Embryonic facial prominence (tissue), 1 donor: ENCODE measurements around the gene SMAD6.
A peak's percentile ranks its signal among the peaks of the same experiment; 100 is the strongest.

Experiments
- DNase-seq: peaks from one replicate; pipeline ENCODE4 v3.0.0-alpha.2; 2016; ENCODE audit errors: extremely low spot score

SMAD6 gene

DNA sequence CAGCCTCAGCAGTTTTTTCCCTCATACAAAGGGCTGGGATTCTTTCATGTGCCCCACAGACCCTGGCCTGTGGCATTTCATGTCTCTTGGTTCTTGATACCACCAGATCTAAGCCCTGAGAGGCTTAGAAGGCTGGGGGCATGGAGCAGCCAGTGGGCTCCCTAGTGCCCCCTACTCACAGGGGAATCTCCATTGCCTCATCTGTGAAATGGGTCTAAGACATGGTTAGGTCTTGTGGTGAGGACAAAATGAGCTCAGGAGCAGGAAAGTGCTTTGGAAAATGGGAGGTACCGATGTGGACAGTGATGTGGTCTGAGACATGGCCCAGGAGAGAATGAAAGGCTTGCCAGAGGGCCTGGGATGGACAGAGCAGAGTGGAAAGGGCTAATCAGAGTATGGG, 94.3 kb downstream of the SMAD6 start:
- DNase-seq, result no peak

DNA sequence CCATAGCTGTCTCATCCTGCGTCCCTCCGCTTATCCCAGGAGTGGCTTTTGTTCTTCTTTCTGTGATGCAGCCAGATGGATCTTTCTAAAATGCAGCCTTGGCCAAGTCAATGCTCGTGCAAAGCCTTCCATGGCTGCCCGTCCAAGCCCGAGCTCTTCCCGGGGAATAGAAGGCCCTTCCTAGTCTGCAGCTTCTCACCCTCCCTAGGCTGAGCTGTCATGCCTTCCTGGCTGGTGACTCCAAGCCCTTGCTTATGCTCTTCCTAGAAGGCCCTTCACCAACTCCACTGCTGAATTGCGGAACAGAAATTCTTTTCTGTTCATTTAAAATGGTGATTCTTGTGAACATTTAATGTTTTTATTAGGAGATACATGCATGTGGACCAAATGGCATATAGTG, 95.9 kb downstream of the SMAD6 start:
- DNase-seq, result no peak

DNA sequence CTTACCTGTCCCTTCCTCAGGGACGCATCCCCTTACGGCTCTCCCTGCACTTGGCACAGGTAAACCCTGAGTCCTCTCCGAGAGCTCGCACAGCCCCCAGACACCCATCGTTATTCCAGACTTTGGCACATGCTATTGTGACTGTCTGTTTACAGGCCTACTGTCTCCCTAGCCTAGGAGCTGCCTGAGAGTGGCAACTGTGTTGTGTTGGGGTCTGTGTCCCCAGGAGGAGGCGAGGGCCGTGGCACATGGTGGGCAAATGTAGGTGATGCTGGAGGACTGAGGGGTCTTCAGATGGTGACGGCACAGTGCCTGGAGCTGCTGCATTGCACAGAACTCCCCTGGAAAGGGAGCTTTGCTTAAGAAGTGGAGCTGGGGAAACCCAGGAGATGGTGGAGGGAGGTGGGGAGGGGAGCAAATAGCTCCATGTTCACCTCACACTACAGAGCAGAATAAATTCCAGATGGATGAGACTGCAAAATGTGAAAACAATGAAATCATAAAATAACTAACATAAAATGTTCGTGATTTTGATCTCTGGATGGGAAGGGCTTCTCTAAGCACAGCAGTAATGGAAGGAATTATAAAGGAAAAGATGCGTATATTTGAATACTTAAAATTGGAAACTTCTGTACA, 96.5 kb downstream of the SMAD6 start:
- DNase-seq, result no peak

DNA sequence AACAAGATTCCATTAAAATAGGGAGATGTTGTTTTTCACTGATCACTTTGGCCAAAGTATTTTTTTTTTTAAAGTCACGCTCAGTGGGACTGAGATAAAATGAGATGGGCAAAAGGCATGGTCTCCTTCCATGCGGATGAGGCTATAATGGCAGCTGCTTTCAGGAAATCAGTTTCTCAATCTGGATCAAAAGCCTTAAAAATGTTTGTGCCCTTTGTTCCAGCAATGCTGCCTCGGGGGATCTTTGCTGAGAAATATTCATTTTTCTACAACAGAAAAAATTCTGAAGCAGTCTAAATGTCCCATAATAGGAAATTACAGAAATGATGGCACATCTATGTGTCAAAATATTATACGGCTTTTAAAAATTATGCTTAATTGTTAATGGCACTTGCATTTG, 97.2 kb downstream of the SMAD6 start:
- DNase-seq, result no peak

DNA sequence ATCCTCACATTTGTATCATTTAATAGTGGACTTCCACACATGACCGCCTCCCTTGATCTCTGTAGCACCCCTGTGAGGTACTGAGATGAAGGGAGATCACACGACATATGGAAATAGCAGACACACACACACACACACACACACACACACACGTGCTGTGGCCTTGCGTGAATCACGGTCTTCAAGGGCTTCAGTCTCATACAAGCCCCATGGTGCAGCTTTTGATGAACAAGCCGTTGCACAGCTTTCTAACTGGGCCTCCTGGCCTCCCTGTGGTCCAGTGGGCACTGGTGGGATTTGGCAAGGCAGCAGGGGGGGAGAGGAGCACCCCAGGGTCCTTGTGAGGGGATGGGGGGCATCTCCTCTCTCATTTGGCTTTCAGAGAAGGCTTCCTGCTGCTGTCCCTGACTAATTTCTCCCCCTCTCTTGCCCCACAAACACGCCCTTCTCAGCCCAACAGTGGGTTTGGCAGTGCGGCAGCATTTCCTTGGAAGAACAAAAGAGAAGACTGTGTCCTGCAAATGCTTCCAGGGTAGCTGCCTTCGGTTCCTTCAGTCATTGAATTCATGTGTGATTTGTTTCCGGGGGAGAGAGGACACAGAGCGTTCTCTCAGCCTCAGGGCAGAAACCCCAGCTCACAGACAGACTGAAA, 98.7 kb downstream of the SMAD6 start:
- DNase-seq, result no peak

DNA sequence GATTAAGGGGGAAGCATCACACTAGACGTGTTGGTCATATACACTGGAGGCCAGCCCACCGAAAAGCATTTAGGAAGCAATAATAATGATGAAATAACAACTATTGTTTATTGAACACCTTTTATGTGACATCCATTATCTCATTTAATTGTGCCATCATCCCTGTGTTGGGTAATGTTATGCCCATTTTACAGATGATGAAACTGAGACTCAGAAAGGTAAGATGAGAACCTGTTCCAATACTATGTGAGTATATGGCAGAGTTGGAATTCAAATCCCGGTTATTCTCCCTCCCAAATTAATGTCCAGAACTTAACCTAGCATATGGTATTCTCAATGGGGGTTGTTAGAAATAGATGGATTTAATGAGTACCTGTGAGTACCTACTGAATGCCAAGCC, 99.2 kb downstream of the SMAD6 start:
- no peak for DNase-seq

DNA sequence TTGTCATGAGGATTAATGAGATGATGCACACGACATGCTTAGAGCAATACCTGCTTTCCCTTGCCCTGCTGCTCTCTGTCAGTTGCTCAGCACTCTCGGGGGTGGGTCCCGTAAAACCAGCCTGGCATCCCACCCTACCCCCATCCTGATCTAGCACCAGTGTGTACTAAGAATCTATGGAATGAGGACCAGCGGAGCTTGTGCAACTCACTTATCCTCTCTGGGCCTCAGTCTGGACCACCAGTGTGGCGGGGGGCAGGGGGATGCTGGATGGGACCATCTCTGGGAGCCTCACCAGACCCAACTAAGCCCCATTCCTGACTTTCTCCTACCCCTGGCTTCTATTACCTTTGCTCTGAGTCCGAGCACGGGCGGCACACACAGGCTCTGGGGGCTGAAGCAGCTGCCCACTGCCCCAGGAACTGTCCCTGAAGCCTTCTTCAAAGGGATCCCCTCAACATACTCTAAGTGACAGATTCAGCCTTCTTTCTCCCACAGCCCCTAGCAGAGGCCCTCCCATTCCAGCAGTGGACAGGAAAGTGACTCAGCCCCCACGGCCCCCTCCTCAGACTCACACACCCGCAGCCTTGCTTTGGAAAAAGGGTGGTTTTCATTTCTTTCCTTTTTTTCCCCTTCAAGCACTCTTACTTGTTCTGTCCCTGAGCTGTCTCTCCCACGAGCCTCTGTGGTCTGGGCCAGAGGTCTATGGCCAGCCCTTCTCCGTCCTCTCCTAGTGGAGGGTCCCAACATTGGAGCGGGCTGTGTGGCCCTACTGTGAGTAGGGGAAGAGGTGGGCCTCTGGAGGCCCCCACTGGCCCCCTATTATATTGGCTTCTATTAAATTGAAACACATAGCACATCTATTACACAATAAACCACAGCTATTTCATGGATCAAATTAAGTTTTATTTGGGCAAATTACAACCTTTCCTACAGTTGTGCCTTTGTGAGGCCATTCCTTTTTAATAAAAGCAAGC, 100.3 kb downstream of the SMAD6 start:
- DNase-seq, result peak; percentile 74

DNA sequence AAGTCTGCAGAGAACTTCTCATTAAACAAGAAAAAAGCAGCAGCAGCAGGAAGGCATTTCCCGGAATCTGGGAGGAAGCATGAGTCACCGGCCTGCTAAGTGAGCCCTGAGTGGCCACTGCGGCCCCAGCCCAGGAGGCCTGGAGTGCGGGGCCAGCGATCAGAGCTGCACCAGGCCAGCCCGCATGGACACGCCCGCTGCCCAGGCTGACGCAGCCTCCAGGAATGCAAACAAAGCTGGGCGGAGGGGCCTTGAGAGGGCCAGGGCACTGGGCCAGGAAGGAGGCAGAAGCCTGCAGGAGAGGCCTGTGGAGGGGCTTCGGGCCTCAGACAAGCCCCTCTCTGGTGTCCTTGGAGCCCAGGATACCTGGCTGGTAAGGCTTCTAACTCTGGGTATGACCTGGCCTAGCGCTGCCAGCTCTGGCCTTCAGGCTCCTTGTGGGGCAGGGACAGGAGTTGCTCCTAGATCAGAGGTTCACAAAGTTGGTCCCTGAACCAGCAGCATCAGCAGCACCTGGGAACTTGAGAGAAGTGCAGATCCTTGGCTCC, 101.2 kb downstream of the SMAD6 start:
- peak; percentile 71 for DNase-seq

DNA sequence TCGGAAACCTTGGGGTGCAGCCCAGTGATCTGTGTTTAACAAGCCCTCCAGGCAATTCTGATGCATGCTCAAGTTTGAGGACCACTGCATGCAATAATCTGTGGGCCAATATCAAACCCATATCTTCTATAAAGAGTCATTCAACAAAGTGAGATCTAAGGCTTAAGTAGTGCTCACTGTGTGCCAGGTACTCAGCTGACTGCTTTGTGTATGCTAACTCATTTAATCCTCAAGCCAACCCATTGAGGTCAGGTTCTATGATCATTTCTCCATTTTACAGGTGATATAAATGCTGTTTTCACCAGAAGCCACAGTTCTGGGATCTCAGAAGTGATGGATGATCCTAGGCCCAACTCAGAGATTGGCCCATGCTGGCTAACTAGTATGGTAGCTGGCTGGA, 101.7 kb downstream of the SMAD6 start:
- no peak for DNase-seq

DNA sequence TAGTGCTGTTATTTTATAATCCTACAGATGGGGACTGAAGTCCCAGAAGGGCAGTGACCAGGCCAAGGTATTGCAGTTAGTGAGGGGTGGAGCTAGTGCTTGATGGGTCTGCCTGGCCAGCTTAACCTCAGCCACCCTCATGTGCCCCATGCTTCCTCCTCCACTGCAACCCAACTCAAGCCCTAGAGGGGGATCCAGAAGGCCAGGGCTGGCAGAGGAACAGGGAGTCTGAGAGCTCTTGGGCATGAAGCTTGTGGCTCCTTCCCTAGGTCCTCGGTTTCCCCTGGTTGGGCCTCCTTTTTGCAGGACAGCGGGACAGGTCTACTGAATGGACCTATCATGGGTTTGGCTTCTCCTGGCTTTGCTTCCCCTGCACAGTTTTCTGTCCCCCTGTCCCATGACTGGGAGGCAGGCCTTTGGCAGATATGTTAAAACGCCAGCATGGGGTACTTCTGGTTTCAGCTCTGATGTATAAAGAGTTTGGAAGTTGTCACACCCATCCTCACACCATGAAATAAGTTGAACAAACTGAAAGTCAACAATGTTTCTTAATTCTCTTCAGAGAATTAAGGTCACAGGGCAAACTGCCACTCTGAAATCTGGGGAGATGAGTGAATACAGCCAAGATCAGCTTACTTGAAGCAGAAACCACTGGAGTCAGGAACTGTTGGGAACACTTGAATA, 103.3 kb downstream of the SMAD6 start:
- DNase-seq, result no peak

DNA sequence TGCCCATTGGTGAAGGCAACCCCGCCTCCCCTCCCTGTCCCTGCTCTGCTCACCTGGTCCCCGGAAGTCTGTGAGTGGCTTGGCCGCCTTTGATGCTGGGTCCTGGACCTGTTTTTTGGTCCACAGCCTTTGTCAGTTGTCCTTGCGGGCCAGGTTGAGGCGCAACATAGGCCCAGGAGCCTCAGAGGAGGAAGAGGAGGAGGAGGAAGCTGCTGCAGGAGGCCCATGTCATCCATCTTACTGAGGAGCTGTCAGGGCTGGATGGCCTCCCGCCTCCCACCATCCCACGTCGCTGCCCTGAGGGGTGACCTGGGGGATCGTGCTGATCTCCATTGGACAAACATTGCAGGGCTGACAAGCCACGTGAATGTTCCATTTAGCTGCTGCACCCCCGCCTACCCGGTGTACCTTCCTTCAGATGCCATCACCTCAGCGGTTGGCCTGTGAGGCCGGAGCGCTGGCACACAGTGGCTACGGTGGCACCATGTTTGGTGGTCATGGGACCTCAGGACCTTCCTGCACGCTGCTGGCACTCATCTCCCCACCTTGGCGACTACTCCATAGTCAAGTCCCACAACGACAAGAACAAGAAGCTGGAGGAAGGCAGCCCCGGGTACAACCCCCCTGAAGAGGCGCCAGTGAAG, 106.3 kb downstream of the SMAD6 start:
- no peak for DNase-seq

DNA sequence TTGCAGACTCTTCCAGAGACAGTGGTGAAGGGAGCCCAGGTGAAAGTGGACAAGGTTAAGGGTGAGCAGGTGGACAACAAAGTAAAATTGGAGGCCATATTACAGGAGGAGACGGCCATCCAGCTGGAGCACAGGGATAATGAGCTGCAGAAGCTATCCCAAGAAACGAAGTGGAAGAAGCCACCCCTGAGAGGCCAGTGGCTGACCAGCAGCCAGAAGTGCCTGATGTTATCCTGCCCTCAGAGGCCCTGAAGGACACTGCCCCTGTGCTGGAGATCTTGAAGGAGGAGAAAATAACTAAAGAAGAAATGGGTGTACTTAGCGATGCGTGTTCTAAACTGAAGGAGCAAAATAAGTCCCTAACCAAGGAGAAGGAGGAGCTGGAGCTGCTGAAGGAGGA, 107.6 kb downstream of the SMAD6 start:
- no peak for DNase-seq

DNA sequence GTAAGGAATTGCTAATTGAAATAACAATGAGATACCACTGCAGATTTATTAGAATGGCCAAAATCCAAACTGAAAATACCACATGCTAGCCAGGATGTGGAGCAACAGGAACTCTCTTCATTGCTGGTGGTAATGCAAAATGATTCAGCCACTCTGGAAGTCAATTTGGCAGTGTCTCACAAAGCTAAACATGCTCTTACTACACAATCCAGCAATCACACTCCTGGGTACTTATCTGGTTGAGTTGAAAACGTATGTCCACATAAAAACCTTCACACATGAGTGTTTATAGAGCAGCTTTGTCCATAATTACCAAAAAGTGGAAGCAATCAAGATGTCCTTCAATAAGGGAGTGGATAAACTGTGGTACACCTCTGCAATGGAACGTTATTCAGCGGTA, 113.3 kb downstream of the SMAD6 start:
- DNase-seq, result no peak

DNA sequence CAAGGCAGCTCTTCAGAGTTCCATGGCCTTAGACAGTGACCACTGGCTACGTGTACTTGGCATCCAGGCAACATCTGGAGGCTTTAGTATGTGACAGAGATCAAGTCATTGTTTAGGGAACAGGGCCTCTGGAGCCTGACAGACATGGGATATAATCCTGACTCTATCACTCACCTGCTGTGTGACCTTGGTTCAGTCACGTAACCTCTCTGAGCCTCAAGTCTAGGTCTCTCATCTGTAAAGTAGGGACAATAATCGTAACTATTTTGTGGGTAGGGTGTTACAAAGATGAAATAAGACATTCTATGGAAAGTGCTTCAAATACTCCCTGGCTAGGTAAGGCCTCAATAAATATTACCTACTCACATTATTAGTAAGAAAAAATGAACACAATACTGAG, 114.2 kb downstream of the SMAD6 start:
- no peak for DNase-seq

DNA sequence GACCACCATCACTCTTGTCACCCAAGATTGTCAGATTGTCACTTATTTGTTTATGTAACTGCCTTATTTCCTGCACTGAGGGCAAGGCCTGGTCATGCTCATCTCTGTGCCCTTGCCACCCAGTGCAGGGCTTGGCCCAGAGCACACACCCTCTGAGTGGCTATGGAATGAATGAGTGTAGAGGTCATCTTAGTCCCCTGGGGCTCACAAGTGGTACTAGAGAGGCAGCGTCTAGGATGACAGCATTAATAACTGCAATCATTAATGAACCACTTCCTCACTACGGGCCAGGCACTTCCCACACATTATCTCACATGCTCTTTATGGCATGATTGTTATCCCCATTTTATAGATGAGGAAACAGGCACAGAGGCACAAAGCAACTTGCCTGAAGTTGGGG, 117.0 kb downstream of the SMAD6 start:
- DNase-seq, result no peak

DNA sequence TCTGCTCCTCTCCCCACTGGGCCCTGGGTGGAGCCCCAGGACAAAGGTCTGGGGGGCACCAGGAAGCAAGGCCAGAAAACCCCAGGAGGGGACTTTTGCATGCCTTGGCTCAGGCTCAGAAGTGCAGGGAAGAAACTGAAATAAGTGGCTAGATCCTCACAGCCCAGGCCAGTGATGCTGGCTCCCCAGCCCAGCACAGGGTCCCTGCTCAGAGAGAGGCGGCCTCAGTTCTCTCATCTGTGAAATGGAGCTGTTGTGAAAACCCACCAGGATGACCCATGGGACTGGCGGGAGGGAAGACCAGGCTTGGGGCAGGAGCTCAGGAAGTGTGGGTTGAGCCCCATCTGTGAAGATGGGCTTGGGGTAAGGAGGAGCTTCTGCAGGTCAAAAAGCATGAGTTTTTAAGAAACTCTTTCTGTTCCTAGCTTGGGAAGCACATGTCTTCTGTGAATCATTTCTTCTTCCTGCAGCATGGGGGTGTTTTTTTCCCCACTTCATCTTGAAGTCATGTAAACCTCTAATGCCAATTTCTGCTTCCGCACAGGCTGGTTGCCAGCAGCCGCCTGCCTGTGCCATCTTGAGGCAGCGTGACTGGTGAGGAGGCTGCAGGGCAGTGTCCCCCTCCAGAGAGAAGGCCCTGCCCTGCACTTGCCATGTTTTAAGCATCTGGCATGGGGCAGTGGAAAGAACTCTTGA, 118.6 kb downstream of the SMAD6 start:
- DNase-seq, result peak; percentile 46

DNA sequence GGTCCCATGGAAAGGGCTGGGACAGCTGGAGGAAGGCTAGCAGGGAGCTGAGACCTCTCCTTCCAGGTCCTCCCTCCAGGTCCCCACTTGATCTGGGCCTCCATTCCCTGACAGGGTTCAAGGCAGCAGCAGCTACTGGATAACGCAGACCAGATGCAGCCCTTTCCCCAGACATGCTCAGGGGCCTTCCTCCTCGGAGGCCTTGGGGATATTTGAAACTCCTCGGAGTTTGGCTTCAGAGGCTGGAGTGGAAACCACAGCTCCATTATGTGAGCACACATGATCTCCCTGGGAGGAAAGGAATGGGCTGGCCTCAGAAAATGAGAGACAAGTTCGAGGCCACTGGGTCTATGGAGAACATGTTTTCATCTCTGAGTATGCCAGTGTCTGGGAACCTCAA, 119.3 kb downstream of the SMAD6 start:
- DNase-seq, result no peak

DNA sequence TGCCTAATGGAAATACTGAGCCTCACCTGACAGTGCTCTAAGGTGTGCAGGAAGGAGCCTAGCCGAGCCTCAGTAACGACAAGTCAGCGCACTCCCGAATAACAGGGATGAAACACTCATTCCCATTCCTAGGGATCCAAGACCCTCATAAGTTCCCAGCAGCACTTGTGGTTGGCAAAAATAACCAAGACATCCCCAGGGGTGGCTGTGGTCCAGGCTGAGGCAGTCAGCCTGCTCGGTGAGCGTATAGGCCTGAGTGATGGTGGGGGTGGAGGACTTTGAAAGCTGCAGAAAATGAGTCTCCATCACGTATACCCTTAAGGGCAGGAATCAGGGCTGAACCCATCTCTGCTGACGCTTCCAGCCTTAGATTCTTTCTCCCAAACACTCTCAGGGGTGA, 120.1 kb downstream of the SMAD6 start:
- DNase-seq, result no peak

DNA sequence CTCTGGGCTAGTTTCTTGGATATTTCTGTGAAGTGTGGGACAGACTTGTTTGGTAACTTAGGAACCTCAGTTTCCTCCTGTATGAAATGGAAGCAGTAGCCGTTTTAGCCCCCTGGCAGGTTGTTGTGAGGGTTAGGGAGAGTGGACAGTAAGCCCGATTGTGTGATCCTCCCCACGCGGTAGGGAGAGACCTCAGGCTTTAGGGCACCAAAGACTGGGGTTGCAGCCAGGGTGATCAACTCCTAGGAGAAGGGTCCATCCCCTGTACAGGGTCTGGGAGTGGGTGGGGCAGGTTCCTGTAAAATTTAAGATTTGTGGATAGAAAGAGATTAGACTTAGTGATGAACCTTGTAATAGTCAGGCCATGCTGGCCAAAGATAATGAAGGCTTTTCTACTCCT, 120.5 kb downstream of the SMAD6 start:
- no peak for DNase-seq

DNA sequence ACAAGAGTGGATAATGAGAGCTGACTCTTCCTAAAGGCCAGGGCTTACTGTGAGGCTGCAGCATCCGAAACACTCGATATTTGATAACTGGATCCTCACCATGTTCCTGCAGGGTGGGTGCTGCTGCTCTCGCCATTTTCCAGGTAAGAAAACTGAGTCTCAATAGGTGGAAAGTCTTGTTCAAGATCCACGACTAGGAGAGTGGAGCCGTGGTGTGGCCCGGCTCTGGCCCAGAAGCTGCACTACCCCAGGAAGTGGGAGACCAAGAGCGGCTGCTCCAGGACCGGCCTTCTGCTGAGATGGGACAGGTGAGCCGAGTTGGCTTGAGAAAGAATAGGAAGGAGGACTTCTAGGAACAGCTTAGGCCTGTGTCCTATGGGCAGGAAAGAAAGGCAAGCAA, 121.6 kb downstream of the SMAD6 start:
- no peak for DNase-seq

DNA sequence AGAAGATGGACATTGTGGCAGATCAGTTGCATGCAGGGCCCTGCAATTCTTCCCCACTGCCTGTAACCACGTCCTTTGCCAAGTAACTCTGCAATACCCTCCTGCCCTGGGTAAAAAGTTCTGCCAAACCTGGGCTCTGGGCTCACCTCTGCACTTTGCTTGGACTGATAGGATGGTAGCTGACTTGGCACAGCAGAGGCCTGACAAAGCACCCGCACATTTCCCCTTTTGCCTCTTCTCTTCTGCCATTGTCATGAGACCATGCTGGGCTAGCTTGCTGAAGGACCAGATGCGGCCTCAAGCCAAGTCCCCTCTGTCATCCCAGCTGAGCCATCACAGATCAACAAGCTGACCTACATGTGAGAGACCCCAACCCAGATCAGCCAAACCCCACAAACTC, 122.4 kb downstream of the SMAD6 start:
- DNase-seq, result no peak
